Muscle of leg (tissue), 11 donors: ENCODE data around the gene IL1RAP. TPM values are rescaled to one million over a fixed set of nuclear protein-coding genes. Genes with fewer than 3 reads are reported as not detected.
A peak's percentile ranks its signal among the peaks of the same experiment; 100 is the strongest.

Source experiments
- DNase-seq: peaks from one replicate; pipeline ENCODE4 v3.0.0; 2013
- H3K27ac ChIP-seq: one replicate; pipeline ENCODE4 v1.5.1; 2013; ENCODE audit warnings: mild to moderate bottlenecking, low read length, control low read depth
- H3K27me3 ChIP-seq: one replicate; pipeline ENCODE4 v1.6.1; 2013; ENCODE audit warnings: low read length; ENCODE audit not compliant: control insufficient read depth, insufficient read depth
- H3K36me3 ChIP-seq: one replicate; pipeline ENCODE4 v1.6.1; 2013; ENCODE audit warnings: low read length; ENCODE audit not compliant: control insufficient read depth, insufficient read depth
- H3K4me1 ChIP-seq: one replicate; pipeline ENCODE4 v1.6.1; 2013; ENCODE audit warnings: low read length; ENCODE audit not compliant: control insufficient read depth, insufficient read depth
- H3K4me3 ChIP-seq: one replicate; pipeline ENCODE4 v1.5.1; 2013; ENCODE audit warnings: low read length, control low read depth
- H3K9me3 ChIP-seq: replicated peaks from 2 replicates; pipeline ENCODE4 v1.6.1; 2013; ENCODE audit warnings: low read depth, low read length; ENCODE audit not compliant: control insufficient read depth
- WGBS: methylation state at CpG from one replicate; pipeline ENCODE4 v1.1.5; 2013; ENCODE audit warnings: missing lambda C conversion rate; ENCODE audit not compliant: insufficient coverage; 5-methylcytosine and 5-hydroxymethylcytosine counted together
- polyA plus RNA-seq, 8 donors: library from polyadenylated mRNA; unstranded; fragments of 120-200 nt; gene quantifications; one replicate each; pipeline versions ENCODE4 v1.2.1 to v1.2.3, GENCODE V29; 2013; ENCODE audit warnings: inconsistent platforms in 1 of 8, low replicate concordance in 1 of 8; ENCODE audit not compliant: insufficient read length in 8 of 8, insufficient read depth in 1 of 8
- total RNA-seq: library from RNA; stranded (reverse); fragments of 120-200 nt; gene quantifications from one replicate; pipeline ENCODE4 v1.2.4, GENCODE V29; 2013

IL1RAP gene
- total and polyA plus RNA-seq, 9 donors = 9.5 to 18.8 (median 14.5) TPM

GRCh38 chr3:190491533-190492054, 22.3 kb upstream of the IL1RAP start:
- Histone ChIP-seq H3K4me1 (no peaks in the 10 kb centered on the region), H3K36me3 (no peaks in the 10 kb centered on the region), H3K27ac (no peak overlapping the region), H3K9me3 (no peaks in the 10 kb centered on the region), H3K4me3 (no peak overlapping the region), H3K27me3 (peaks cover 2% of the 10 kb centered on the region)
- no peak for DNase-seq
- 74% methylated on average over 4 of the region's 4 CpGs for WGBS

GRCh38 chr3:190492129-190492528, 21.8 kb upstream of the IL1RAP start:
- no peaks in the 10 kb centered on the region for H3K36me3 ChIP-seq
- DNase-seq = no peak
- H3K27ac ChIP-seq = no peak overlapping the region
- H3K4me1 ChIP-seq = no peaks in the 10 kb centered on the region
- H3K4me3 ChIP-seq = no peak overlapping the region
- H3K27me3 ChIP-seq = peaks cover 2% of the 10 kb centered on the region
- H3K9me3 ChIP-seq = no peaks in the 10 kb centered on the region

GRCh38 chr3:190492966-190493365, 20.9 kb upstream of the IL1RAP start:
- H3K27me3 ChIP-seq = no peaks in the 10 kb centered on the region
- H3K4me3 ChIP-seq = no peak overlapping the region
- DNase-seq = no peak
- H3K36me3 ChIP-seq = no peaks in the 10 kb centered on the region
- no peaks in the 10 kb centered on the region for H3K9me3 ChIP-seq
- no peak overlapping the region for H3K27ac ChIP-seq
- WGBS = 73% methylated on average over 4 of the region's 4 CpGs
- no peaks in the 10 kb centered on the region for H3K4me1 ChIP-seq

- Histone ChIP-seq H3K4me3 (no peak overlapping the region), H3K4me1 (no peaks in the 10 kb centered on the region), H3K27ac (no peak overlapping the region), H3K36me3 (no peaks in the 10 kb centered on the region), H3K27me3 (no peaks in the 10 kb centered on the region), H3K9me3 (no peaks in the 10 kb centered on the region)
- no peak for DNase-seq
Measured at GRCh38 chr3:190494907-190495306, 19.0 kb upstream of the IL1RAP start.

- Histone ChIP-seq H3K27me3 (no peaks in the 10 kb centered on the region), H3K27ac (no peak overlapping the region), H3K4me1 (no peaks in the 10 kb centered on the region), H3K4me3 (no peak overlapping the region), H3K36me3 (no peaks in the 10 kb centered on the region), H3K9me3 (no peaks in the 10 kb centered on the region)
- DNase-seq = no peak
Measured at GRCh38 chr3:190495354-190495753, 18.5 kb upstream of the IL1RAP start.

GRCh38 chr3:190495796-190496195, 18.1 kb upstream of the IL1RAP start:
- Histone ChIP-seq H3K27me3 (no peaks in the 10 kb centered on the region), H3K27ac (no peak overlapping the region), H3K4me1 (no peaks in the 10 kb centered on the region), H3K4me3 (no peak overlapping the region), H3K9me3 (no peaks in the 10 kb centered on the region), H3K36me3 (no peaks in the 10 kb centered on the region)
- no CpG with 5 or more reads among the region's 5 CpGs for WGBS
- DNase-seq = no peak

GRCh38 chr3:190496859-190497258, 17.0 kb upstream of the IL1RAP start:
- Histone ChIP-seq H3K36me3 (no peaks in the 10 kb centered on the region), H3K4me3 (no peak overlapping the region), H3K27ac (no peak overlapping the region), H3K27me3 (no peaks in the 10 kb centered on the region), H3K4me1 (no peaks in the 10 kb centered on the region), H3K9me3 (no peaks in the 10 kb centered on the region)
- 0% methylated on average over 1 of the region's 1 CpG for WGBS
- DNase-seq = no peak

- no peak overlapping the region for H3K27ac ChIP-seq
- H3K36me3 ChIP-seq = no peaks in the 10 kb centered on the region
- DNase-seq = peak; percentile 21
- WGBS = 78% methylated on average over 1 of the region's 3 CpGs
- no peaks in the 10 kb centered on the region for H3K4me1 ChIP-seq
- H3K27me3 ChIP-seq = no peaks in the 10 kb centered on the region
- H3K9me3 ChIP-seq = no peaks in the 10 kb centered on the region
- H3K4me3 ChIP-seq = no peak overlapping the region
Measured at GRCh38 chr3:190497811-190498210, 16.1 kb upstream of the IL1RAP start.

- Histone ChIP-seq H3K9me3 (no peaks in the 10 kb centered on the region), H3K27me3 (no peaks in the 10 kb centered on the region), H3K27ac (no peak overlapping the region), H3K36me3 (no peaks in the 10 kb centered on the region), H3K4me3 (no peak overlapping the region), H3K4me1 (no peaks in the 10 kb centered on the region)
- DNase-seq = no peak
- WGBS = no CpG with 5 or more reads among the region's 2 CpGs
Measured at GRCh38 chr3:190498293-190498692, 15.6 kb upstream of the IL1RAP start.

- peak; percentile 79 for DNase-seq
Measured at GRCh38 chr3:190499122-190499521, 14.8 kb upstream of the IL1RAP start.

GRCh38 chr3:190502946-190503345, 10.9 kb upstream of the IL1RAP start:
- H3K9me3 ChIP-seq = no peaks in the 10 kb centered on the region
- no peak overlapping the region for H3K27ac ChIP-seq
- H3K4me1 ChIP-seq = no peaks in the 10 kb centered on the region
- H3K4me3 ChIP-seq = no peak overlapping the region
- WGBS = no CpG with 5 or more reads among the region's 3 CpGs
- no peaks in the 10 kb centered on the region for H3K36me3 ChIP-seq
- no peak for DNase-seq
- H3K27me3 ChIP-seq = peaks cover 2% of the 10 kb centered on the region

More at GRCh38 chr3:190499122-190499521, 14.8 kb upstream of the IL1RAP start:
- H3K36me3 ChIP-seq = no peaks in the 10 kb centered on the region
- H3K27me3 ChIP-seq = peaks cover 2% of the 10 kb centered on the region
- no peak overlapping the region for H3K27ac ChIP-seq
- no peaks in the 10 kb centered on the region for H3K4me1 ChIP-seq
- H3K9me3 ChIP-seq = no peaks in the 10 kb centered on the region
- no CpG with 5 or more reads among the region's 2 CpGs for WGBS
- H3K4me3 ChIP-seq = no peak overlapping the region
